Glomerular visceral epithelial cell (primary cell): ENCODE measurements around the gene UPK3BL2.
"Not testable (repeated sequence)": the region's sequence is repeated elsewhere in the genome, so short reads cannot be mapped to it uniquely, and the experiment has no call there.

Experiments
- DNase-seq: peaks from one replicate; pipeline ENCODE4 v3.0.0-alpha.2; 2016; ENCODE audit errors: extremely low spot score

The UPK3BL2 gene

GRCh38 chr7:102543596-102543995 lies at the start of gene UPK3BL2:
TSS of gene UPK3BL2 (minus strand) at chr7:102543696. CDS start at chr7:102543636, 60 bp downstream.
- DNase-seq, result not testable (repeated sequence)

- not testable (repeated sequence) for DNase-seq
Measured at GRCh38 chr7:102592477-102593019, 49.1 kb upstream of the UPK3BL2 start.

- not testable (repeated sequence) for DNase-seq
Measured at GRCh38 chr7:102589857-102590256, 46.4 kb upstream of the UPK3BL2 start.

- not testable (repeated sequence) for DNase-seq
Measured at GRCh38 chr7:102583495-102583894, 40.0 kb upstream of the UPK3BL2 start.

- DNase-seq, result not testable (repeated sequence)
Measured at GRCh38 chr7:102581722-102582121, 38.2 kb upstream of the UPK3BL2 start.

GRCh38 chr7:102578486-102578885 lies 35.0 kb upstream of the UPK3BL2 start:
- not testable (repeated sequence) for DNase-seq

GRCh38 chr7:102577315-102578240 lies 34.1 kb upstream of the UPK3BL2 start:
- DNase-seq, result not testable (repeated sequence)

- DNase-seq, result not testable (repeated sequence)
Measured at GRCh38 chr7:102576363-102576762, 32.9 kb upstream of the UPK3BL2 start.

- not testable (repeated sequence) for DNase-seq
Measured at GRCh38 chr7:102574607-102575006, 31.1 kb upstream of the UPK3BL2 start.

GRCh38 chr7:102572261-102573239 lies 29.1 kb upstream of the UPK3BL2 start, which contains the start of gene POLR2J3:
TSS of gene POLR2J3 (minus strand) at chr7:102572583. CDS start at chr7:102572521, 62 bp downstream.
- DNase-seq, result not testable (repeated sequence)

GRCh38 chr7:102568620-102569019 lies 25.1 kb upstream of the UPK3BL2 start:
- not testable (repeated sequence) for DNase-seq

- not testable (repeated sequence) for DNase-seq
Measured at GRCh38 chr7:102550808-102551422, 7.4 kb upstream of the UPK3BL2 start, which contains the start of gene SPDYE2. TSS of gene SPDYE2 (plus strand) at chr7:102551226. CDS start at chr7:102553256, 2,030 bp downstream.

GRCh38 chr7:102546353-102546752 lies 2.9 kb upstream of the UPK3BL2 start:
- not testable (repeated sequence) for DNase-seq

GRCh38 chr7:102545288-102545687 lies 1.8 kb upstream of the UPK3BL2 start:
- DNase-seq, result not testable (repeated sequence)

GRCh38 chr7:102544372-102544771 lies 876 bp upstream of the UPK3BL2 start:
- DNase-seq, result not testable (repeated sequence)

- not testable (repeated sequence) for DNase-seq
Measured at GRCh38 chr7:102542771-102543170, 725 bp downstream of the UPK3BL2 start.

GRCh38 chr7:102542083-102542482 lies 1.4 kb downstream of the UPK3BL2 start:
- DNase-seq, result not testable (repeated sequence)

- not testable (repeated sequence) for DNase-seq
Measured at GRCh38 chr7:102540604-102541003, 2.9 kb downstream of the UPK3BL2 start.

- not testable (repeated sequence) for DNase-seq
Measured at GRCh38 chr7:102535062-102535615, 8.4 kb downstream of the UPK3BL2 start.

GRCh38 chr7:102532127-102532526 lies 11.4 kb downstream of the UPK3BL2 start:
- not testable (repeated sequence) for DNase-seq
